ENCODE data around the gene HINT2. TPM values are rescaled to one million over a fixed set of nuclear protein-coding genes. Genes with fewer than 3 reads are reported as not detected.
A peak's percentile ranks its signal among the peaks of the same experiment; 100 is the strongest.

HINT2 gene
- total RNA-seq, 1 experiment from 2014 or later: 45.4 TPM

GRCh38 chr9:35826071-35826701 is 11.3 kb upstream of the HINT2 start:
- Mint-ChIP-seq H3K27me3 (ENCODE audit: insufficient read depth, unreplicated experiment) (no peaks in the 10 kb centered on the region), H3K9me3 (ENCODE audit: unreplicated experiment) (no peaks in the 10 kb centered on the region), H3K36me3 (ENCODE audit: insufficient read depth, unreplicated experiment) (no peaks in the 10 kb centered on the region), H3K4me1 (ENCODE audit: insufficient read depth, unreplicated experiment) (peaks cover 40% of the 10 kb centered on the region), H3K4me3 (ENCODE audit: unreplicated experiment) (no peak overlapping the region), H3K27ac (ENCODE audit: low read depth, unreplicated experiment) (peak overlapping the region; percentile 46)
- intact Hi-C loops (cut with micrococcal nuclease): loop anchor here (1.0 kb wide), 2 partner anchors 36 to 56 kb away; no protein-coding TSS in a partner anchor
- no TSS peak for BruUV-seq (replicated peaks)
- peak; percentile 60 for TF ChIP-seq CTCF (IDR thresholded peaks at IDR 0.05; ENCODE audit: unreplicated experiment)
- ChIA-PET CTCF (interaction anchor here (0.6 to 3.5 kb wide), 35 partner anchors 9 to 666 kb away, joined by 3 to 15 read pairs (median 4); partner anchors contain the start of genes CLTA, HINT2, HRCT1 and SPAAR), POLR2A (interaction anchor here (0.5 to 2.4 kb wide), 7 partner anchors 12 to 81 kb away, joined by 3 to 14 read pairs (median 4); partner anchors contain the start of genes HINT2 and SPAG8)
- peak; percentile 73 for DNase-seq (ENCODE audit: unreplicated experiment)

- ChIA-PET POLR2A (interaction anchor here (0.6 to 0.9 kb wide), 3 partner anchors 9 to 80 kb away, joined by 3 to 5 read pairs (median 3); partner anchors contain the start of gene HINT2), CTCF (interaction anchor here (0.9 to 1.9 kb wide), 4 partner anchors 9 to 59 kb away, joined by 3 to 6 read pairs (median 5); no protein-coding TSS in a partner anchor)
- BruUV-seq (replicated peaks): no TSS peak
- H3K27ac Mint-ChIP-seq (ENCODE audit: low read depth, unreplicated experiment): no peak overlapping the region
- DNase-seq (ENCODE audit: unreplicated experiment): no peak
- no peaks in the 10 kb centered on the region for H3K36me3 Mint-ChIP-seq (ENCODE audit: insufficient read depth, unreplicated experiment)
- intact Hi-C loops (cut with micrococcal nuclease): no loop called here
- H3K9me3 Mint-ChIP-seq (ENCODE audit: unreplicated experiment): no peaks in the 10 kb centered on the region
- no peak for TF ChIP-seq CTCF (IDR thresholded peaks at IDR 0.05; ENCODE audit: unreplicated experiment)
- no peak overlapping the region for H3K4me3 Mint-ChIP-seq (ENCODE audit: unreplicated experiment)
- H3K4me1 Mint-ChIP-seq (ENCODE audit: insufficient read depth, unreplicated experiment): peaks cover 29% of the 10 kb centered on the region
- H3K27me3 Mint-ChIP-seq (ENCODE audit: insufficient read depth, unreplicated experiment): peaks cover 6% of the 10 kb centered on the region
Measured at GRCh38 chr9:35822926-35823325, 8.1 kb upstream of the HINT2 start.

- H3K4me3 Mint-ChIP-seq (ENCODE audit: unreplicated experiment): no peak overlapping the region
- ChIA-PET POLR2A (interaction anchor here (0.6 kb wide), 1 partner anchor 1076 kb away, joined by 3 read pairs; no protein-coding TSS in a partner anchor), CTCF (interaction anchor here (1.0 to 1.4 kb wide), 2 partner anchors 30 to 134 kb away, joined by 4 to 5 read pairs; no protein-coding TSS in a partner anchor)
- BruUV-seq (replicated peaks): no TSS peak
- no peaks in the 10 kb centered on the region for H3K36me3 Mint-ChIP-seq (ENCODE audit: insufficient read depth, unreplicated experiment)
- no peaks in the 10 kb centered on the region for H3K9me3 Mint-ChIP-seq (ENCODE audit: unreplicated experiment)
- no peak for TF ChIP-seq CTCF (IDR thresholded peaks at IDR 0.05; ENCODE audit: unreplicated experiment)
- intact Hi-C loops (cut with micrococcal nuclease): no loop called here
- peaks cover 13% of the 10 kb centered on the region for H3K4me1 Mint-ChIP-seq (ENCODE audit: insufficient read depth, unreplicated experiment)
- H3K27me3 Mint-ChIP-seq (ENCODE audit: insufficient read depth, unreplicated experiment): peaks cover 11% of the 10 kb centered on the region
- peak; percentile 55 for DNase-seq (ENCODE audit: unreplicated experiment)
- no peak overlapping the region for H3K27ac Mint-ChIP-seq (ENCODE audit: low read depth, unreplicated experiment)
Measured at GRCh38 chr9:35820076-35820475, 5.2 kb upstream of the HINT2 start.

- DNase-seq (ENCODE audit: unreplicated experiment): no peak
- H3K9me3 Mint-ChIP-seq (ENCODE audit: unreplicated experiment): no peaks in the 10 kb centered on the region
- no peaks in the 10 kb centered on the region for H3K36me3 Mint-ChIP-seq (ENCODE audit: insufficient read depth, unreplicated experiment)
- intact Hi-C loops (cut with micrococcal nuclease): no loop called here
- POLR2A ChIA-PET: no interaction called here
- no peak for TF ChIP-seq CTCF (IDR thresholded peaks at IDR 0.05; ENCODE audit: unreplicated experiment)
- H3K27me3 Mint-ChIP-seq (ENCODE audit: insufficient read depth, unreplicated experiment): peaks cover 11% of the 10 kb centered on the region
- CTCF ChIA-PET: no interaction called here
- H3K4me1 Mint-ChIP-seq (ENCODE audit: insufficient read depth, unreplicated experiment): peaks cover 21% of the 10 kb centered on the region
- H3K4me3 Mint-ChIP-seq (ENCODE audit: unreplicated experiment): no peak overlapping the region
- no peak overlapping the region for H3K27ac Mint-ChIP-seq (ENCODE audit: low read depth, unreplicated experiment)
- BruUV-seq (replicated peaks): no TSS peak
Measured at GRCh38 chr9:35818341-35818740, 3.5 kb upstream of the HINT2 start.
